ENCODE data around the gene ENKD1. TPM values are rescaled to one million over a fixed set of nuclear protein-coding genes. Genes with fewer than 3 reads are reported as not detected.
"Not testable (repeated sequence)": the region's sequence is repeated elsewhere in the genome, so short reads cannot be mapped to it uniquely, and the experiment has no call there.

ENKD1 gene
- total RNA-seq, 1 experiment from 2014 or later: 2.5 TPM

- DNase-seq: no peak
- H3K4me1 ChIP-seq: no peaks in the 10 kb centered on the region
- H3K4me3 ChIP-seq: no peak overlapping the region
- H3K36me3 ChIP-seq: no peaks in the 10 kb centered on the region
- H3K27me3 ChIP-seq: no peaks in the 10 kb centered on the region
- no peak overlapping the region for H3K27ac ChIP-seq
- H3K9me3 ChIP-seq (replicated peaks): no peaks in the 10 kb centered on the region
Observed at GRCh38 chr16:67697422-67698185, 31.1 kb upstream of the ENKD1 start.

GRCh38 chr16:67694611-67695010, 28.1 kb upstream of the ENKD1 start:
- Histone ChIP-seq H3K4me3 (no peak overlapping the region), H3K9me3 (replicated peaks) (no peaks in the 10 kb centered on the region), H3K36me3 (no peaks in the 10 kb centered on the region), H3K27ac (no peak overlapping the region), H3K27me3 (no peaks in the 10 kb centered on the region), H3K4me1 (no peaks in the 10 kb centered on the region)
- no peak for DNase-seq

DNA sequence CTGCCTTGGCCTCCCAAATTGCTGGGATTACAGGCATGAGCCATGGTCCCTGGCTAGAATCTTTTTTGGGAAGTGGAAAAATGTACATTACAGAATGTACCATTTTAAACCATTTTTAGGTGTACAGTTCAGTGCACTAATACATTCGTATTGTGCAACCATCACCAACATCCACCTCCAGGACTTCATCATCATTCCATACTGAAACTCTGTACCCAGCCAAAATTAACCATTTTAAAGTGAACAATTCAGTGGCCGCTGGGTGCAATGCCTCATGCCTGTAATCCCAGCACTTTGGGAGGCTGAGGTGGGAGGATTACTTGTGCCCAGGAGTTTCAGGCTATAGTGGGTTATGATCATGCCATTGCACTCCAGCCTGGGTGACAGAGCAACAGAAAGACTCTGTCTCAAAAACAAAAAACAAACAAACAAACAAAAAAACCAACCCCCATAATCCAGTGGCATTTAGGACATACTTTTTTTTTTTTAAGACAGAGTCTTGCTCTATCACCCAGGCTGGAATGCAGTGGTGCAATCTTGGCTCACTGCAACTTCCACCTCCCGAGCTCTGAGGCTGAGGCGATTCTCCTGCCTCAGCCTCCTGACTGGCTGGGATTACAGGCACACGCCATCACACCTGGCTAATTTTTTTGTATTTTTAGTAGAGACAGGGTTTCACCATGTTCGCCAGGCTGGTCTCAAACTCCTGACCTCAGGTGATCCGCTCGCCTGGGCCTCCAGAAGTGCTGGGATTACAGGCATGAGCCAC, 27.2 kb upstream of the ENKD1 start:
- not testable (repeated sequence) for H3K9me3 ChIP-seq (replicated peaks); DNase-seq; H3K36me3 ChIP-seq; H3K4me3 ChIP-seq; H3K4me1 ChIP-seq; H3K27ac ChIP-seq; H3K27me3 ChIP-seq

DNA sequence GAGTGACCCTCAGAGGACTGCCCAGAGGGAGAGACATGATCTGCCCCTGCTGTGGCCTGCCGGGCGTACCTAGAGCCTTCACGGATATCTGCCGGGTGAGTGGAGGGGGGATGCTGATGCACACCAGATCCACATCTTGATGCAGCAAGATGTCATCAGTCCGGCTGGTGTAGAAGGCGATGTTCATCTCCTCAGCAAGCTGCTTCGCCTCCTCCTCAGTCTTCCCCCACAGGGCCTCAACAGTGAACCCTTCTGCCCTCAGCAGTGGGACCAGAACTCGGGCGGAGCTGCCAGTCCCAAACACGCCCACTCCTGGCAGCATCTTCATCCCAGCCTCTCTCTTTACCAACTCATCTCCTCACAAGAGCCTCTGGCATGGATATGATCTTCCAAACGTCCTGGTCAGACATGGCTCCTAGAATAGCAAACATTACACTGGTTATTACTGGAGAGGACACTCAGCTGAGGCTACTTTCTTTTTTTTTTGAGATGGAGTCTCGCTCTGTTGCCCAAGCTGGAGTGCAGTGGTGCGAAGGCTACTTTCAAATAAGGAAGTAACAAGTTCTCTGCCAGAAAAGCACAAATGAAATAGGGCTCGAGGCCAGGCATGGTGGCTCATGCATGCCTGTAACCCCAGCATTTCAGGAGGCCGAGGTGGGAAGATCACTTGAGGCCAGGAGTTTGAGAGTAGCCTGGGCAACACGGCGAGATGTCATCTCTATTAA, 19.0 kb upstream of the ENKD1 start:
- no peaks in the 10 kb centered on the region for H3K27me3 ChIP-seq
- H3K27ac ChIP-seq: no peak overlapping the region
- no peak overlapping the region for H3K4me3 ChIP-seq
- no peaks in the 10 kb centered on the region for H3K4me1 ChIP-seq
- H3K9me3 ChIP-seq (replicated peaks): no peaks in the 10 kb centered on the region
- DNase-seq: no peak
- no peaks in the 10 kb centered on the region for H3K36me3 ChIP-seq

- no peaks in the 10 kb centered on the region for H3K9me3 ChIP-seq (replicated peaks)
- DNase-seq: no peak
- no peaks in the 10 kb centered on the region for H3K4me1 ChIP-seq
- H3K4me3 ChIP-seq: no peak overlapping the region
- no peak overlapping the region for H3K27ac ChIP-seq
- H3K36me3 ChIP-seq: no peaks in the 10 kb centered on the region
- no peaks in the 10 kb centered on the region for H3K27me3 ChIP-seq
Observed at GRCh38 chr16:67683767-67684166, 17.2 kb upstream of the ENKD1 start.

DNA sequence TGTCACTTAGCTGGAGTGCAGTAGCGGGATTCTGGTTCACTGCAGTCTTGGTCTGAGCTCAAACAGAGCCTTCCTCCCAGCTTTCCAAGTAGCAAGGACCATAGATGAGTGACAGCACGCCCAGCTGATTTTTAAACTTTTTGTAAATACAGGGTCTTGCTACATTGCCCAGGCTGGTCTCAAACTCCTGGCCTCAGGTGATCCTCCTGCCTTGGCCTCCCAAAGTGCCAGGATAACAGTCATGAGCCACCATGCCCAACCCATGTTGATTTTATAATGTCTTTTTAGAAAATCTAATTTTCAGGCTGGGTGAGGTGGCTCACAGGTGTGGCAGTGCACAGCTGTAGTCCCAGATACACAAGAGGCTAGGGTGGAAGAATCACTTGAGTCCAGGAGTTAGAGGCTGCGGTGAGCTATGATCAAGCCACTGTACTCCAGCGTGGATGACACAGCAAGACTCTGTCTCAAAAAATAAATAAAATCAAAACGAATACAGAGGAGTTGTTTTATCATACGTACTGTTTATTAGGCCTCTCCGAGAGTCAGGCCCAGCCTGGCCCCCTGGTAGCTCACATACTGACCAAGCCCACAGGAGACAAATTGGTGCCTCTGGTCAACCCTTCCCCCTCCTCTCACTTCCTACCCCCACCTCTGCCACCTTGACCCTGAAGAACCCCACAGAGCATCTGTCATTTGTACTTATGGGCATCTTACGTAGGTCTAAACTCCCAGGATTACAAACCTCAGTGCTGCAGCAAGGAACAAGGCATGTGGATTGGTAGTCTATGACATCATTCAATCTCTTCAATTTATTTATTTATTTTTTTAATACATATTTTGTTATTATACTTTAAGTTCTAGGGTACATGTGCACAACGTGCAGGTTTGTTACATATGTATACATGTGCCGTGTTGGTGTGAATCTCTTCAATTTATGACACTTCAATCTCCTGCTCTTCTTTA, 13.7 kb upstream of the ENKD1 start:
- no peaks in the 10 kb centered on the region for H3K36me3 ChIP-seq
- DNase-seq: no peak
- no peaks in the 10 kb centered on the region for H3K27me3 ChIP-seq
- H3K9me3 ChIP-seq (replicated peaks): no peaks in the 10 kb centered on the region
- no peaks in the 10 kb centered on the region for H3K4me1 ChIP-seq
- H3K4me3 ChIP-seq: no peak overlapping the region
- no peak overlapping the region for H3K27ac ChIP-seq

GRCh38 chr16:67678354-67679023, 11.9 kb upstream of the ENKD1 start:
- no peaks in the 10 kb centered on the region for H3K4me1 ChIP-seq
- H3K4me3 ChIP-seq: no peak overlapping the region
- H3K27ac ChIP-seq: no peak overlapping the region
- no peaks in the 10 kb centered on the region for H3K27me3 ChIP-seq
- H3K36me3 ChIP-seq: no peaks in the 10 kb centered on the region
- no peak for DNase-seq
- no peaks in the 10 kb centered on the region for H3K9me3 ChIP-seq (replicated peaks)

DNA sequence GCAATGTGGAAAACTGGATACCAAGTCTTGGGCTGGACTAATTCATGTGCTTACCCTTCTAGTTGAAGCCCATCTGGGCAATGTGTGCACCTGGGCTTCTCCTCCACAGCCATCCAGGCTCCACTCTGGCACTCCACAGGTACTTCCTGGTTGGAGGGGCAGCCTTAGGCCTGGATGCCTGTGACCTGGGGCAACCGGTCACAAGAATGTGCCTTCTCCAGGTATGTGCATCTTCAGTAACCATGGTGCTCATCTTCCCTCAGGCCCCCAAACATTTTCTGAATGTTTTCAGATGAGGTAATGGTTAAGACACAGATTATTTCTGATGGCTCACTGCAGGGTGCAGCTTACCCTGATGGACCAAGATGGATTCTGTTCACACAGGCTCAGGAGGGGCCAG, 11.2 kb upstream of the ENKD1 start:
- no peaks in the 10 kb centered on the region for H3K9me3 ChIP-seq (replicated peaks)
- H3K4me1 ChIP-seq: no peaks in the 10 kb centered on the region
- no peak overlapping the region for H3K27ac ChIP-seq
- H3K4me3 ChIP-seq: no peak overlapping the region
- H3K27me3 ChIP-seq: no peaks in the 10 kb centered on the region
- H3K36me3 ChIP-seq: no peaks in the 10 kb centered on the region
- DNase-seq: no peak

GRCh38 chr16:67676939-67677338, 10.4 kb upstream of the ENKD1 start:
- Histone ChIP-seq H3K27me3 (no peaks in the 10 kb centered on the region), H3K9me3 (replicated peaks) (no peaks in the 10 kb centered on the region), H3K36me3 (no peaks in the 10 kb centered on the region), H3K27ac (no peak overlapping the region), H3K4me1 (no peaks in the 10 kb centered on the region), H3K4me3 (no peak overlapping the region)
- DNase-seq: no peak

DNA sequence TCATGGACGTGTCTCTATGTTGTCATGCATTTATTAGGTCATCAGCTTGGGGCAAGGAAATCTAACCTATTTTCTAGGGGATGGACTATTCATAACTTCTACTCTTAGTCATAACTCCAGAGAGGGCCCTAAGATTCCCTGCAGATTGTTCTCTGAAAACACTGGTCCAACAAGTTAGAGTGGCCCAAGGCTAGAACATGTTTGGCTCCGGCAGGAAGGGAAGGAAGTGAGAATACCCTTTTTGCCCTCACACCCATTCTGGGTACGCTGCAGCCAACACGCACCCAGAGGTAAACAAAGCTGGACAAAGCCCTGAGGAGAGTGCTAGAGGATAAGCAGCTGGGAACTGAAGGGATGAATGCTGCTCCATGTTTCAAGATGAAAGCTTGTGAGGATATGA, 10.0 kb upstream of the ENKD1 start:
- no peak overlapping the region for H3K4me3 ChIP-seq
- no peak for DNase-seq
- no peak overlapping the region for H3K27ac ChIP-seq
- no peaks in the 10 kb centered on the region for H3K4me1 ChIP-seq
- H3K27me3 ChIP-seq: no peaks in the 10 kb centered on the region
- H3K36me3 ChIP-seq: no peaks in the 10 kb centered on the region
- H3K9me3 ChIP-seq (replicated peaks): no peaks in the 10 kb centered on the region

GRCh38 chr16:67675999-67676398, 9.4 kb upstream of the ENKD1 start:
- Histone ChIP-seq H3K4me3 (no peak overlapping the region), H3K4me1 (no peaks in the 10 kb centered on the region), H3K27me3 (no peaks in the 10 kb centered on the region), H3K9me3 (replicated peaks) (no peaks in the 10 kb centered on the region), H3K27ac (no peak overlapping the region), H3K36me3 (no peaks in the 10 kb centered on the region)
- no peak for DNase-seq

GRCh38 chr16:67675579-67675935, 9.0 kb upstream of the ENKD1 start:
- Histone ChIP-seq H3K9me3 (replicated peaks) (no peaks in the 10 kb centered on the region), H3K27me3 (no peaks in the 10 kb centered on the region), H3K4me1 (no peaks in the 10 kb centered on the region), H3K27ac (no peak overlapping the region), H3K36me3 (no peaks in the 10 kb centered on the region), H3K4me3 (no peak overlapping the region)
- no peak for DNase-seq

GRCh38 chr16:67674851-67675578, 8.5 kb upstream of the ENKD1 start:
- no peaks in the 10 kb centered on the region for H3K27me3 ChIP-seq
- H3K36me3 ChIP-seq: no peaks in the 10 kb centered on the region
- H3K4me3 ChIP-seq: no peak overlapping the region
- H3K27ac ChIP-seq: no peak overlapping the region
- H3K9me3 ChIP-seq (replicated peaks): no peaks in the 10 kb centered on the region
- no peak for DNase-seq
- H3K4me1 ChIP-seq: no peaks in the 10 kb centered on the region
